HL-60 (cell line): ENCODE results near the gene RGS10.

ENCODE experiments used
- CTCF ChIP-seq: IDR thresholded peaks from one replicate; pipeline ENCODE4 v1.5.1; 2011; ENCODE audit warnings: low read length, control low read depth, inconsistent platforms; ENCODE audit not compliant: insufficient read depth
- GABPA ChIP-seq: IDR thresholded peaks from 2 replicates; pipeline ENCODE4 v1.6.1; 2012; ENCODE audit warnings: low read depth
- POLR2AphosphoS5 ChIP-seq: IDR thresholded peaks from 2 replicates; pipeline ENCODE4 v1.6.1; 2012; ENCODE audit warnings: low read depth
- REST ChIP-seq: IDR thresholded peaks from 2 replicates; pipeline ENCODE4 v1.6.1; 2012; ENCODE audit warnings: low read depth; ENCODE audit not compliant: insufficient replicate concordance

GRCh38 chr10:119469846-119470245 is 72.7 kb downstream of the RGS10 start:
- no peak for TF ChIP-seq CTCF
- no peak for TF ChIP-seq GABPA
- TF ChIP-seq REST, result no peak
- no peak for TF ChIP-seq POLR2AphosphoS5
